Activated CD8-positive, alpha-beta T cell treated with anti-CD3 and anti-CD28 coated beads, Interleukin-2, amount 10 ng/mL, durations not matched to agents 7 days and 5 days (primary cell): ENCODE results near the gene MEMO1. TPM values are rescaled to one million over a fixed set of nuclear protein-coding genes. Genes with fewer than 3 reads are reported as not detected.
"Not testable (repeated sequence)": the region's sequence is repeated elsewhere in the genome, so short reads cannot be mapped to it uniquely, and the experiment has no call there.

Source experiments
- ATAC-seq: fragments of 150-1000 bp; cut with Tn5 transposase; one replicate; pipeline ENCODE4 v1.10.0; 2021; ENCODE audit warnings: moderate library complexity
- CTCF ChIA-PET: fragments of 350-600 bp; sonication (Branson Sonifier 250); formaldehyde crosslinking; loops from one replicate; lab custom pipeline; 2021; ENCODE audit warnings: antibody characterized with exemption; lab: Charles Lee
- POLR2A ChIA-PET: fragments of 350-600 bp; sonication (Branson Sonifier 250); formaldehyde crosslinking; loops from one replicate; lab custom pipeline; 2021; ENCODE audit warnings: antibody characterized with exemption; lab: Charles Lee
- DNase-seq: peaks from one replicate; pipeline ENCODE4 v3.0.0-alpha.2; 2020
- H3K27ac Mint-ChIP-seq: one replicate; pipeline ENCODE4 v1.8.0; 2021; ENCODE audit warnings: mild to moderate bottlenecking, mixed read lengths
- H3K27me3 Mint-ChIP-seq: one replicate; pipeline ENCODE4 v1.8.0; 2021; ENCODE audit warnings: low read depth, mixed read lengths
- H3K36me3 Mint-ChIP-seq: one replicate; pipeline ENCODE4 v1.8.0; 2021; ENCODE audit warnings: low read depth, mixed read lengths
- H3K4me1 Mint-ChIP-seq: one replicate; pipeline ENCODE4 v1.8.0; 2021; ENCODE audit warnings: low read depth, mixed read lengths
- H3K4me3 Mint-ChIP-seq: one replicate; pipeline ENCODE4 v1.8.0; 2021; ENCODE audit warnings: mild to moderate bottlenecking, mixed read lengths
- H3K9me3 Mint-ChIP-seq: one replicate; pipeline ENCODE4 v1.8.0; 2022; ENCODE audit warnings: mixed read lengths; ENCODE audit not compliant: insufficient read depth
- total RNA-seq, 2 experiments: library from RNA; stranded (reverse); gene quantifications; one replicate each; pipeline ENCODE4 v1.2.3, GENCODE V29; 2021

Gene MEMO1
- 10 to 100 TPM; 50.5 to 51.5 TPM for total RNA-seq

DNA sequence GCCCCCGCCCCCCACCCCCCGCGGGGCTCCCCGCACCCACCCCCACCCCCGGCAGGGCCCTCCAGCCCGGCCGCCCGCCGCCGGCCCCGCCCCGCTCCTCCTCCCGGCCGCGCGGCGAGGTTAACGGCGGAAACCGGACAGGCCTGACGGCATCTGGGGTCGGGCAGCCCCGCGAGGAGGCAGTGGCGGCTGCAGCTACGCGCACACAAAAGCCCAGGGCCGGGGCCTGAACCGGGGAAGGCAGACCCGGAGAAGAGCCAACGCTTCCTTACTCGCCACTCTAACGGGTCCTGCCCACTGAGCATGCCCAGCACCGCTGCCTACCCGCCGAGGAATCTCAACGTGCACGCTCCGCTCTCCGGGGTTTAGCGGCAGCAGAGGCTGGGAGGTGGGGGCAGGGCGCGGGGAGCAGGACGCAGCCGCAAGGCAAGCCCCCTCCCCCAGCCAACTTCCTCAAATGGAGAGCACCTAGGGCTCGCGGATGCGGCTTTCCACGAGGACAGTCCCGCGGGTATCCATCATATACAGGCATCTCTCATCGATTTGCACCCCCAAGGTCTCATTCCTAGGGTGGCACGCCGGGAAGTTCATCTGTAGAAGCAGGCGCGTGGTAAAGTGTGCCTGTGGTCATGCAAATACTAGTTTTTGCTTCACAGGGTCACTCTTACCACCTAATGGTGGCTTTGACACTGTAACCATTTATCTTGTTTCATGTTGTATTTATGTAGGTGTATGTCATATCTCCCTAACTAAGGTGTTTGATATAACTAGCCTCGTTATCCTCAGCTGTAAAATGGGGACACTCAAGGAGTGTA lies at the start of gene MEMO1:
MEMO1 (minus strand) TSS at position 339 of the 815 bp plus-strand sequence. CDS start 761 bp downstream, outside the sequence.
- ATAC-seq (peak; percentile 73), DNase-seq (peak; percentile 93)
- H3K4me3 Mint-ChIP-seq: peak within 1 kb of the TSS; percentile 84
- peaks cover 17% of the 10 kb centered on the region for H3K36me3 Mint-ChIP-seq
- ChIA-PET POLR2A (interaction anchor here (0.7 to 1.6 kb wide), 4 partner anchors 8 to 53 kb away, joined by 3 to 8 read pairs (median 3); partner anchors contain the start of gene DPY30), CTCF (interaction anchor here (1.0 kb wide), 1 partner anchor 29 kb away, joined by 4 read pairs; the partner anchor contains the start of gene DPY30)
- H3K9me3 Mint-ChIP-seq: no peaks in the 10 kb centered on the region
- no peaks in the 10 kb centered on the region for H3K27me3 Mint-ChIP-seq
- H3K4me1 Mint-ChIP-seq: peaks cover 36% of the 10 kb centered on the region
- peak within 1 kb of the TSS; percentile 96 for H3K27ac Mint-ChIP-seq

DNA sequence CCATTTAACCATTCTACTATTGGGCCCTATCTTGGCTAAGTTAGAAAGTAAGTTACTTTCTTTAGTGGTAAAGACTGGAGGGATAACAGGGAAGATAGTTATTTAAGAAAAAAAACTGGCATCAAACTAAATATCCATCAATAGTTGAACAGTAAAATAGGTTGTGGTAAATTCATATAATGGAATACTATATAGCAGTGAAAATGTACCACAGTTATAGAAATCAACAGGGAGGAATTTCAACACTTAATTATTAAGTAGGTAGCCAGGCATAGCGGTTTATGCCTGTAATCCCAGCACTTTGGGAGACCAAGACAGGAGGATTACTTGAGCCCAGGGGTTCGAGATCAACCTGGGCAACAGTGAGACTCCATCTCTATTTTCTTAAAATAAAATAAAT lies 49.5 kb upstream of the MEMO1 start:
- Mint-ChIP-seq H3K4me3 (no peak overlapping the region), H3K9me3 (no peaks in the 10 kb centered on the region), H3K27ac (no peak overlapping the region), H3K4me1 (peaks cover 16% of the 10 kb centered on the region), H3K27me3 (peaks cover 2% of the 10 kb centered on the region), H3K36me3 (no peaks in the 10 kb centered on the region)
- ATAC-seq (no peak), DNase-seq (no peak)
- ChIA-PET CTCF (no interaction called here), POLR2A (interaction anchor here (1.3 kb wide), 1 partner anchor 21 kb away, joined by 3 read pairs; the partner anchor contains the start of gene DPY30)

DNA sequence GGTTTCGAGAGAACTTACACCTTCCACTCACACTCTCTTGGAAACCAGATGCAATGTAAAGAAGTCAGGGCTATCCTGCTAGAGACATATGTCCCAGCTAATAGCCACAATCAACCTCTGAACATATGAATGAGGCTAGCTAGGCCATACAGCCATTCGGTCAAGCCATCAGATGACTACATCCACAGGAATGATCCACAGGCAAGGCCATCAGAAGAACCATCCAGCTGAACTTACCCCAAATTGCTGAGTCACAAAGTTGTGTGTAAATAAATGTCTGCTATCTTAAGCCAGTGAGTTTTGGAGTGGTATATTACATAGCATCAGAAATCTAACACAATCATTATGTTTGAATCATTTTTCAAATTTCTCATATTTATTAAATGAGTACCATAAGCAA lies 47.3 kb upstream of the MEMO1 start:
- Mint-ChIP-seq H3K4me3 (no peak overlapping the region), H3K4me1 (peaks cover 9% of the 10 kb centered on the region), H3K27me3 (peaks cover 2% of the 10 kb centered on the region), H3K27ac (no peak overlapping the region), H3K9me3 (no peaks in the 10 kb centered on the region), H3K36me3 (no peaks in the 10 kb centered on the region)
- ATAC-seq (no peak), DNase-seq (no peak)
- CTCF ChIA-PET: no interaction called here
- POLR2A ChIA-PET: interaction anchor here (1.1 kb wide), 1 partner anchor 18 kb away, joined by 6 read pairs; the partner anchor contains the start of gene DPY30

DNA sequence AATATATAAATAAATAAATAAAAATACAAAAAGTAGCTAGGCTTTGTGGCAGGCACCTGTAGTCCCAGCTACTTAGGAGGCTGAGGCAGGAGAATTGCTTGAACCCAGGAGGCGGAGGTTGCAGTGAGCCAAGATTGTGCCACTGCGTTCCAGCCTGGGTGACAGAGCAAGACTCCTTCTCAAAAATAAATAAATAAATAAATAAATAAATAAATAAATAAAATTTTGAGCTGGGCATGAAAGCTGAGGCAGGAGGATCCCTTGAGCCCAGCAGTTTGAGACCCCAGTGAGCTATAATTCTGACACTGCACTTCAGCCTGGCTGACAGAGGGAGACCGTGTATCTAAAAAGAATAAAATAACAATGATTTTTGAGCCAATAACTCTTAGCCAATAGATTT lies 43.8 kb upstream of the MEMO1 start:
- not testable (repeated sequence) for ATAC-seq, H3K27me3 Mint-ChIP-seq, H3K4me3 Mint-ChIP-seq, H3K9me3 Mint-ChIP-seq, H3K36me3 Mint-ChIP-seq, DNase-seq, H3K27ac Mint-ChIP-seq, H3K4me1 Mint-ChIP-seq
- ChIA-PET POLR2A (interaction anchor here (0.7 to 2.6 kb wide), 3 partner anchors 15 to 59 kb away, joined by 3 to 15 read pairs (median 4); partner anchors contain the start of gene DPY30), CTCF (interaction anchor here (0.6 kb wide), 1 partner anchor 227 kb away, joined by 3 read pairs; no protein-coding TSS in a partner anchor)

DNA sequence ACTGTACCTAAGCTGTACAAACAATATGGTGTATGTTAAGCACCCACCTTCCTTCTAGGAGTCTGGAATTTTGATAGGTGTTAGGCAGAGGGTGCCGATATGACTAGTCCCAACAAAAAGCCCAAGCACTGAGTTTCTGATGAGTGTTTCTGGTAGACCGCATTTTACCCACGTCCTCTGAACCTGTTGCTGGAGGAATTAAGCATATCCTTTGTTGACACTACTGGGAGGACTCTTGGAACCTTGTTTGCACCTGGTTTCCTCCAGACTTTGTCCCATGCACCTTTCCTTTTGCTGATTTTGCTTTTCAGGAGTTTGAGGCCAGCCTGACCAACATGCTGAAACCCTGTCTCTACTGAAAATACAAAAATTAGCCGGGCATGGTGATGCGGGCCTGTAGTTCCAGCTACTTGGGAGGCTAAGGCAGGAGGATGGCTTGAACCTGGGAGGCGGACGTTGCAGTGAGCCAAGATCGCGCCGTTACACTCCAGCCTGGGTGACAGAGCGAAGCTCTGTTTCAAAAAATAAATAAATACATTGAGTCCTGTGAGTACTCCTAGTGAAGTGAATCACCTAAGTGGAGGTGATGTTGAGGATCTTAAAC lies 41.1 kb upstream of the MEMO1 start:
- H3K9me3 Mint-ChIP-seq: no peaks in the 10 kb centered on the region
- no peak overlapping the region for H3K27ac Mint-ChIP-seq
- no peak overlapping the region for H3K4me3 Mint-ChIP-seq
- no peaks in the 10 kb centered on the region for H3K27me3 Mint-ChIP-seq
- H3K4me1 Mint-ChIP-seq: no peaks in the 10 kb centered on the region
- CTCF ChIA-PET: no interaction called here
- POLR2A ChIA-PET: interaction anchor here (1.5 kb wide), 1 partner anchor 12 kb away, joined by 3 read pairs; the partner anchor contains the start of gene DPY30
- no peaks in the 10 kb centered on the region for H3K36me3 Mint-ChIP-seq
- ATAC-seq (no peak), DNase-seq (no peak)

DNA sequence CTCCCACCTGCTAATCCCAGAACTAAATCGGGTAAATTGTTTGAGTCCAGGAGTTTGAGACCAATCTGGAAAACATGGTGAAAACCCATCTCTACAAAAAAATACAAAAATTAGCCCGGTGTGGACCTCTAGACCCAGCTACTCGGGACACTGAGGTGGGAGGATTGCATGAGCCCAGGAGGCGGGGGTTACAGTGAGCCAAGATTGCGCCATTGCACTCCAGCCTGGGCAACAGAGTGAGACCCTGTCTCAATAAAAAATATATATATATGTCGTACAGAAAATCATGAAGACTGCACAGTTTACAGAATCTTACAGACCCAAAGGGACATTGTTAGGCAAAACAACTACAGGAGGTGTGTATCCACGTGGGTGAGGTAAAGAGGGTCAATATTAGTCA lies 32.8 kb upstream of the MEMO1 start:
- Mint-ChIP-seq H3K27ac (no peak overlapping the region), H3K36me3 (no peaks in the 10 kb centered on the region), H3K4me3 (no peak overlapping the region), H3K4me1 (peaks cover 16% of the 10 kb centered on the region), H3K27me3 (no peaks in the 10 kb centered on the region), H3K9me3 (no peaks in the 10 kb centered on the region)
- DNase-seq (no peak), ATAC-seq (no peak)
- ChIA-PET POLR2A (no interaction called here), CTCF (no interaction called here)

DNA sequence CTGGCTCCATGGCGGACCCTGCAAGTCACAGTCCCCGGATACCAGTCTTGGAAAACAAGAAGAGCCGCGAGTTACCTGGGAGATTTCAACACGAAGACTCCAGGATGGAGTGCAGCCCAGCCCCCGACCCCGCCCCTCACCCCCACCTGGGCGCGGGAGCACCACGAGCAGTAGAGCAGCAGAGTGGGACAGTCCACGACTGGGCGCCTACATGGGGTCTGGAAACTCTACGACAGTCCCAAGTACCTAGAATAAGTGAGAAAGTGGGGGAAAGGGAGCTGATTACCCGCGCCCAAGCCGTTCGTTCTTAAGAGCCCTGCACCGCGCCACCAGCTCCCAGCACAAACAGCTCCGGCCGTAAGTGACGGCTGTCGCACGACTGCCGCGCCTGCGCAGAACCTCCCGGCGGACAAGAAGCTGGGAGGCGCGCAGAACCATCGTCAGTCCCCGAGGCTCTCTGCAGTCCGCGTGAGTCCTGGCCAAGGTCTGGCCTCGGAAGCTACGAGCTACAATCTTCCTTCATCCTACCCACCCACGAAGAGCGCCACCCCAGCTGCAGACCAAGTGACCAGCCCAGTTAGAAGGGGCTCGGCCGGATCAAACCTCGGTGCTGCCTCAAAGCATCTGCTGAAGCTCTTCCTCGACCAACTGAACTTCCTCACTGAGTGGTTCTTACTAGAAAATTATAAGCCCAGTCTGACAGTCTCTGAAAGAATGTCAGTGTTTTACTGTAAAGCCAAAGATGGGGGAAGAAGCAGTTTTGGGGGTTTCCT lies 28.8 kb upstream of the MEMO1 start, which contains the start of gene DPY30:
DPY30 (minus strand) TSS at position 359 of the 773 bp plus-strand sequence; CDS start at position 10, 349 bp downstream.
- CTCF ChIA-PET: interaction anchor here (0.7 to 4.3 kb wide), 10 partner anchors 12 to 153 kb away, joined by 3 to 20 read pairs (median 4); partner anchors contain the start of genes MEMO1, SLC30A6 and SPAST
- no peaks in the 10 kb centered on the region for H3K9me3 Mint-ChIP-seq
- POLR2A ChIA-PET: interaction anchor here (0.6 to 2.9 kb wide), 19 partner anchors 8 to 313 kb away, joined by 3 to 49 read pairs (median 4); partner anchors contain the start of genes MEMO1 and SPAST
- H3K4me1 Mint-ChIP-seq: peaks cover 20% of the 10 kb centered on the region
- peak within 1 kb of the TSS; percentile 87 for H3K4me3 Mint-ChIP-seq
- H3K27me3 Mint-ChIP-seq: no peaks in the 10 kb centered on the region
- peak within 1 kb of the TSS; percentile 93 for H3K27ac Mint-ChIP-seq
- H3K36me3 Mint-ChIP-seq: peaks cover 4% of the 10 kb centered on the region
- ATAC-seq (peak; percentile 98), DNase-seq (peak; percentile 93)

DNA sequence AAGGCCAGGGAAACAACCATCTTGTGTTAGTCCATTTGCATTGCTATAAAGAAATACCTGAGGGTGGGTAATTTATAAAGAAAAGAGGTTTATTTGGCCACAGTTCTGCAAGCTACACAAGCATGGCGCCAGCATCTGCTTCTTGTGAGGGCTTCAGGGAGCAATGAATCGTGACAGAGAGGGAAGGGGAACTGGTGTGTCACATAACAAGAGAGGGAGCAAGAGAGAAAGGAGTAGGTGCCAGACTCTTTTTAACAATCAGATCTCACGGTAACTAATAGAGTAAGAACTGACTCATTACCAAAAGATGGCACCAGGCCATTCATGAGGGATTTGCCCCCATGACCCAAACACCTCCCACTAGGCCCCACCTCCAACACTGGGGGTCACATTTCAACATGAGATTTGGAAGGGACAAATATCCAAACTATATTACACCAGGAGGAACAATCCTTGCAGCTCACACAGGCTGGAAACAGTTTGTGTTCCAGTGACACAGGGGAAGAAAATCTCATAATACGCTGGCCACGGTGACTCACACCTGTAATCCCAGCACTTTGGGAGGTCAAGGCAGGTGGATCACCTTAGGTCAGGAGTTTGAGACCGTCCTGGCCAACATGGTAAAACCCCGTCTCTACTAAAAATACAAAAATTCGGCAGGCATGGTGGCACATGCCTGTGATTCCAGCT lies 23.5 kb upstream of the MEMO1 start:
- H3K27me3 Mint-ChIP-seq, DNase-seq, H3K4me3 Mint-ChIP-seq, ATAC-seq, H3K9me3 Mint-ChIP-seq, CTCF ChIA-PET: not testable (repeated sequence)
- peaks cover 11% of the 10 kb centered on the region for H3K4me1 Mint-ChIP-seq
- POLR2A ChIA-PET: interaction anchor here (0.8 kb wide), 1 partner anchor 300 kb away, joined by 3 read pairs; no protein-coding TSS in a partner anchor
- H3K27ac Mint-ChIP-seq: peak overlapping the region; percentile 31
- peaks cover 22% of the 10 kb centered on the region for H3K36me3 Mint-ChIP-seq

DNA sequence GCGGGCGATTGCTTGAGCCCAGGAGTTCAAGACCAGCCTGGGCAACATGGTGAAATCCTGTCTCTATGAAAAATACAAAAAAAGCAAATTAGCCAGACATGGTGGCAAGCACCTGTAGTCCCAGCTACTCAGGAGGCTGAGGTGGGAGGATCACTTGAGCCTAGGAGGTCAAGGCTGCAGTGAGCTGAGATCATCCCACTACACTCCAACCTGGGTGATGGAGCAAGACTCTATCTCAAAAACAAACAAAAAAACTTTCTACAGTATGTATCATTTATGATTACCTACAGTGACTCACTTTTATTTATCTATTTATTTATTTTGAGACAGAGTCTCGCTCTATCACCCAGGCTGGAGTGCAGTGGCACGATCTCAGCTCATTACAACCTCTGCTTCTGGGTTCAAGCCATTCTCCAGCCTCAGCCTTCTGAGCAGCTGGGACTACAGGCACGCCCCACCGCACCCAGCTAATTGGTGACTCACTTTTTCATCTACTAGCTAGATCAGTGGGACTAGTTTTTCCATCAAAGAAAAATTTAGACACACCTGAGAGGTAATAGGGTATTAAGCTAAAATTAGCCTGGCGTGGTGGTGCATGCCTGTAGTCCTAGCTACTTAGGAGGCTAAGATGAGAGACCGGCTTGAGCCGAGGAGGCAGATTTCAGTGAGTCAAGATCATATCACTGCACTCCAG lies 8.1 kb upstream of the MEMO1 start:
- ATAC-seq, H3K4me3 Mint-ChIP-seq, H3K27ac Mint-ChIP-seq, H3K9me3 Mint-ChIP-seq, H3K4me1 Mint-ChIP-seq, H3K27me3 Mint-ChIP-seq, DNase-seq, CTCF ChIA-PET: not testable (repeated sequence)
- POLR2A ChIA-PET: interaction anchor here (0.7 to 0.9 kb wide), 3 partner anchors 8 to 21 kb away, joined by 3 to 6 read pairs (median 3); partner anchors contain the start of genes DPY30 and MEMO1
- peaks cover 18% of the 10 kb centered on the region for H3K36me3 Mint-ChIP-seq

DNA sequence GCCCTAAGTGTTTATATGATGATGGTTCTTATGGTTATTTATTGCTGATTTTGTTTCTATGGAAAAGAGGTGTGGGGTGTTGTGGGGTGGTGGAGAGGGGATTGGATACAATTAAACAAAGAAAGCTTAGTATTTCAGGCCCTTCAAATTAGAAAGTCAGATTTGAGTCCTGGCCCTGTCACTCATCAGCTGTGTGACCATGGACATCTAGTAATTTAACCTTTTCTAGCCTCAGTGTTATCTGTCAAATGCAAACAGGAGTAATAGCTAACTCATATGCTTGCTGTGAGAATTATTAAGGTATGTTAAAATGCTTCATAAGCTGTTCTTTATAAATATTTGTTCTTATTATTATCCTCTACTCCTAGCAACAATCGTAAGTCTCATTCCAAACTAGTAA lies 2.1 kb upstream of the MEMO1 start:
- no peak for ATAC-seq

More for the DNA sequence above, 2.1 kb upstream of the MEMO1 start:
- no peaks in the 10 kb centered on the region for H3K27me3 Mint-ChIP-seq
- H3K9me3 Mint-ChIP-seq: no peaks in the 10 kb centered on the region
- CTCF ChIA-PET: interaction anchor here (1.7 kb wide), 1 partner anchor 27 kb away, joined by 6 read pairs; the partner anchor contains the start of gene DPY30
- no peak overlapping the region for H3K4me3 Mint-ChIP-seq
- peaks cover 15% of the 10 kb centered on the region for H3K36me3 Mint-ChIP-seq
- POLR2A ChIA-PET: interaction anchor here (0.6 to 1.8 kb wide), 2 partner anchors 27 to 135 kb away, joined by 3 to 5 read pairs; partner anchors contain the start of gene DPY30
- no peak overlapping the region for H3K27ac Mint-ChIP-seq
- peaks cover 25% of the 10 kb centered on the region for H3K4me1 Mint-ChIP-seq
- DNase-seq: no peak
